AG09309 (cell line): ENCODE results near the gene C7orf57.
A peak's percentile ranks its signal among the peaks of the same experiment; 100 is the strongest.

Experiments used
- DNase-seq: peaks from one replicate; pipeline ENCODE4 v3.0.0-alpha.2; 2010; ENCODE audit warnings: low read depth
- H3K4me3 ChIP-seq: 2 replicates; pipeline ENCODE4 v1.5.1; 2011; ENCODE audit warnings: mild to moderate bottlenecking, low read depth, low read length, moderate library complexity; ENCODE audit not compliant: control insufficient read depth
- TF ChIP-seq, protein P1 (sequence below): IDR thresholded peaks from 2 replicates; pipeline ENCODE4 v1.5.1; 2011; ENCODE audit warnings: mild to moderate bottlenecking, low read depth, low read length, inconsistent platforms; ENCODE audit not compliant: insufficient read depth, control insufficient read depth; ENCODE audit errors: missing control alignments

C7orf57 gene

DNA sequence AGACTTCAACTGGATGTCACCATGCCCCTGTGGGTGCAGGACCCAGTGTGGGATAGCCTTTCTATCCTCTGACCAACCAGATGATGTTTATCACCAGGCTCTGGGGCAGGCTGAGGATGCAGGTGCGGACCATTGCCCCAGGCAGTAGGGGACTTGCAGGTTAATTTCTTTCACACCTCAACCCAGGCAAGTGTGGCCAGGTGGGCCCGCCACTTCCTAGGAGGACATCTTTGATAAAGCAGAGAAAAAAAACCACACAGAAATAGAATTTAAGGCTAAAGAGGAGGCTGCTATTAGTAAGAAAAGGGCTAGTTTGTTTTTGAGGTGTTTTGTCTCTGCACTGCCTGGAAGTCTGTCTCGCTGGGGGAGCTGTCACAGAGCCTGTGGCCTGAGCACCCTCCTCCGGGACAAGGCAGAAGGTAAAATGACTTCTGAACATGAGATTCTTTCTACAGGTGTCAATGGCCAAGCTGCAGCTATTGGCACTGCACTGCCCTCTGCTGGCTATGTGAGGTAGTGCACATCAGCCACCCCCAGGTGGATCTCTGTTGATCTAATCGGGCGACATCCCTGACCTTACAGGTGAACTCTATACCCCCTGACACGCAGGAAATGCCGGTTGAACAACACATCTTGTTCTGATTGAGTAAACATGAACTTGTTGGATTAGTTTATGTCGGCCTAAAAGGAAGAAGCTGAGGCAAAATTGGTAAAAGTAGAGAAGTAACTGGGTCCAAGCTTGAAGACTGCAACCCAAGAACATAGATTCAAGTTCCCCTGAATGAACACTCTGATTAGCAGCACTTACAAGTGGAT is 74.7 kb downstream of the C7orf57 start:
- no peak for DNase-seq
- H3K4me3 ChIP-seq, result no peak overlapping the region
- TF ChIP-seq, protein P1, sequence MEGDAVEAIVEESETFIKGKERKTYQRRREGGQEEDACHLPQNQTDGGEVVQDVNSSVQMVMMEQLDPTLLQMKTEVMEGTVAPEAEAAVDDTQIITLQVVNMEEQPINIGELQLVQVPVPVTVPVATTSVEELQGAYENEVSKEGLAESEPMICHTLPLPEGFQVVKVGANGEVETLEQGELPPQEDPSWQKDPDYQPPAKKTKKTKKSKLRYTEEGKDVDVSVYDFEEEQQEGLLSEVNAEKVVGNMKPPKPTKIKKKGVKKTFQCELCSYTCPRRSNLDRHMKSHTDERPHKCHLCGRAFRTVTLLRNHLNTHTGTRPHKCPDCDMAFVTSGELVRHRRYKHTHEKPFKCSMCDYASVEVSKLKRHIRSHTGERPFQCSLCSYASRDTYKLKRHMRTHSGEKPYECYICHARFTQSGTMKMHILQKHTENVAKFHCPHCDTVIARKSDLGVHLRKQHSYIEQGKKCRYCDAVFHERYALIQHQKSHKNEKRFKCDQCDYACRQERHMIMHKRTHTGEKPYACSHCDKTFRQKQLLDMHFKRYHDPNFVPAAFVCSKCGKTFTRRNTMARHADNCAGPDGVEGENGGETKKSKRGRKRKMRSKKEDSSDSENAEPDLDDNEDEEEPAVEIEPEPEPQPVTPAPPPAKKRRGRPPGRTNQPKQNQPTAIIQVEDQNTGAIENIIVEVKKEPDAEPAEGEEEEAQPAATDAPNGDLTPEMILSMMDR, result peak; percentile 99

DNA sequence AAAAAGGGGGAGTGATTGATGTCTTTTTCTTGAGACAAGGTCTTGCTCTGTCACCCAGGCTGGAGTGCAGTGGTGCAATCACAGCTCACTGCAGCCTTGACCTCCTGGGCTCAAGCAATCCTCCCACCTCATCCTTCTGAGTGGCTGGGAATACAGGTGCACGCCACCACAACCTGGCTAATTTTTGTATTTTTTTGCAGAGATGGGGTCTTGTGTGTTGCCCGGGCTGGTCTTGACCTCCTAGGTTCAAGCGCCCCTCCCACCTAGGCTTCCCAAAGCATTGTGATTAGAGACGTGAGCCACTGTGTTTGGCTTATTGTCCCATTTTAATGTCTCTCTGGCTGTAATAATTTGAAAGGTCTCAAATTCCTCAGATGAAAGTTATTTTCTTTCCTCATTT is 75.5 kb downstream of the C7orf57 start:
- TF ChIP-seq, protein P1, result no peak
- no peak overlapping the region for H3K4me3 ChIP-seq
- no peak for DNase-seq
